ENCODE measurements around the gene SPTAN1.

Gene SPTAN1

GRCh38 chr9:128632486-128632885 lies 80.1 kb downstream of the SPTAN1 start:
- DNase-seq (ENCODE audit: low spot score): no peak

GRCh38 chr9:128633057-128633456 lies 80.7 kb downstream of the SPTAN1 start:
- no peak for DNase-seq (ENCODE audit: low spot score)

- DNase-seq (ENCODE audit: low spot score): no peak
Measured at GRCh38 chr9:128633601-128634000, 81.2 kb downstream of the SPTAN1 start.

DNA sequence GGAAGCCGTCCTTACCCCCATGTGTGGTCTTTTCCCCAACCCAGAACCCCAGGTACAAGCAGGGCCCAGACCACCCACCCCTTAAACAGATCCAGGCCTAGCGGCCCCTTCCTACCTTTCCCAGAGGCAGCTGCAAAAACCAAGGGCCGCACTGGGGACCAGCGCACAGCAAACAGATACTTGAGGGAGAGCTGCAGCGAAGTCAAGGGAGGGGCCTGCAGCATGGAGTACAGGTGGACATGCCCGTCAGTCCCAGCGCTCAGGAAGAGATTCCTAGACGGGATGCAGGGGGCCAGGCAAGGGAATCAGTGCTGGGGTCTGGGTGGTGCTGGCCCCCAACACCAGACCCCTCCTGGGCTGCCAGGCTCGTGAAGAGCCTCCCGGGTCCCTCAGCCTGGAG lies 81.7 kb downstream of the SPTAN1 start:
- DNase-seq (ENCODE audit: low spot score): no peak

DNA sequence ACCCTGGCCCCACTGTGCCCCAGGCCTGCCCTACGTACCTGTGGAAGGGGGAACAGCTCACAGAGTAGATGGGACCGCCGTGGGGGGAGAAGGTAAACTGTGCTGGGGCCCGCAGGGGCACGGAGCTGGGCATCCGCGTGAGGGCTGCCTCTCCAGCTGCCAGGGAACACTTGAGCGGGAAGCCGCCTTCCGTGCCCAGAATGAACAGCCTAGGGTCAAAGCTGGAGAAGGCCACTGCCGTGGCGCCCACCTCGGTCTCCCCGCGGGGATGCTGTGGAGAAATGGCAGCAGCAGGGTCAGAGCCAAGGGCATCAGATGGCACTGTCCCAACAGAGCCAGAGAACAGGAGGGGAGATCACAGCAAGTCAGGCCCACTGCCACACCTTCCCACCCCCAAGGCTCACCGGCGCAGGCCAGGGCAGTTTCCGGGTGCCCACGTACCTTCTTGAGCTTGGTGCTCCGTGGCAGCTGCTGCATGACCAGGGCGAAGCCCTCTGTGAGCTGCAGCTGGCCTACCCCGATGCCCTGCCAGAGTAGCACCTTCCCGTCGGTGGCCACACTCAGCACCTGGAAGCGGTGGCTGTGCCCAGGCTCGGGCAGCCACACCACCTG lies 82.4 kb downstream of the SPTAN1 start:
- peak; percentile 35 for DNase-seq (ENCODE audit: low spot score)

DNA sequence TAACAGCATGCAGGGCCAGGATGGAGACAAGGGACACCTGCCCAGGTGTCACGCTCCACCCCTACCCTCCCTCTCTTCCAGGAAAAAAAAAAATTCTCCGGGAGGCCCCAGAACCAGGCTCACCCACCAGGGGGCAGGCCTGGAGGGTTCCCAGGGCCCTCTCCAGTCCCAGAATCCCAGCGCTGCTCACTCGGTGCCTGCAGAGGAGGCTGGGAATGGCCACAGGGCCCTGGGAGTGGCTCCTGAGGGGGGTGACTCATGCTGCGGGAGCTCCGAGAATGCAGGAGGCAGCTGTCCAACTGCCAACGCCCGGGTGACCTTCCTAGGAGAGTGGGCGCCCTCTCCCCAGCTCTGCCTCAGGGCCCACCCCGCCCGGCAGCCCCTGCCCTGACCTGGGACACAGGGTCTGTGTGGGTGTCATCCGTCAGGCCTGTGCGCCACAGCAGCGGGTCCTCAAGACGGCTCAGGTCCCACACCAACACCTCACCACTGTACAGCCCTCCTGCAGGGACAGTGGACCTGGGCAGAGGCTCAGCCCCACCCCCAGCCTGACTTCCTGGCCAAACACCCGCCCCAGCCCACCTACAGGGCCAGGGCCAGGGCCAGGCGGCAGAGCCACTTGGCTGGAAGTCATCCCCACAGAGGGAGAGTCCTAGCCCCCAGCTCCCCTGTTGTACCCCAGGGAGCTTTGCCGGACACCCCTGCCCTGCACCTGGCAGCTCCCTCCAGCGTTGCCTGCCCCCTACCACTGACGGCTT lies 83.1 kb downstream of the SPTAN1 start:
- DNase-seq (ENCODE audit: low spot score): peak; percentile 85

DNA sequence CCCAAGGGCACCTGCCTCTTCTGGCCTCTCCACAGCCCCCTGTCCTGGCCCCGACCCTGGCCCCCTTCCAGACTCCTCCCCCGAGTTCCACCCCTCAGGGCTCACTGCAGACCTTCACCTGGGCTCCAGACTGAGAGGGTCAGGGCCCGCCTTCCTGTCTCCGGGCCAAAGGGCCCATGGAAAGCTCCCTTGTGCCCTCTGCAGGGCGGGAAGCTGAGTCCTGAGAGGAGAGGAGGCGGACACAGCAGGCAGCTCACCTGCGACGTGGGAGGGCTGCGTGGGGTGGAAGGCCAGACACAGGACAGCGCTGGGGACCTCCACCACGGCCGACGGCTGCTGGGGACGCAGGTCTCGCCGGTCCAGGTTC lies 83.6 kb downstream of the SPTAN1 start:
- DNase-seq (ENCODE audit: low spot score): peak; percentile 49

- DNase-seq (ENCODE audit: low spot score): no peak
Measured at GRCh38 chr9:128636556-128637530, 84.5 kb downstream of the SPTAN1 start.

GRCh38 chr9:128637656-128638055 lies 85.3 kb downstream of the SPTAN1 start:
- DNase-seq (ENCODE audit: low spot score): no peak

DNA sequence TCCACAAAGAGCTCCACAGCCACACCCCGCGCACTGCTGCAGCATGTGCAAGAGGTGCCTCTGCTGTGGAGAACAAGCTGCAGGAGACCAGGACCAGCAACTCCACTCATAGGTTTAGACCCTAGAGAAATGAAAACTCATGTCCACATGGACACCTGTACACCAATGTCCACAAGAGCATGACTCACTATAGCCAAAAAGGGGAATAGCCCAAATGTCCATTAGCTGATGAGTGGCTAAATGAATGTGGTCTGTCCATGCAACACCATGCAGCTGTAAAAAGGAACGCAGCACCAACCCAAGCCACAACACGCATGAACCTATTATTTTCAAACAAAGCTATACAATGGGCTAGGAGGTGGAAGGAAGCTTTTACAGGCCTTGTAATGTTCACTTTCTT lies 86.2 kb downstream of the SPTAN1 start:
- no peak for DNase-seq (ENCODE audit: low spot score)

DNA sequence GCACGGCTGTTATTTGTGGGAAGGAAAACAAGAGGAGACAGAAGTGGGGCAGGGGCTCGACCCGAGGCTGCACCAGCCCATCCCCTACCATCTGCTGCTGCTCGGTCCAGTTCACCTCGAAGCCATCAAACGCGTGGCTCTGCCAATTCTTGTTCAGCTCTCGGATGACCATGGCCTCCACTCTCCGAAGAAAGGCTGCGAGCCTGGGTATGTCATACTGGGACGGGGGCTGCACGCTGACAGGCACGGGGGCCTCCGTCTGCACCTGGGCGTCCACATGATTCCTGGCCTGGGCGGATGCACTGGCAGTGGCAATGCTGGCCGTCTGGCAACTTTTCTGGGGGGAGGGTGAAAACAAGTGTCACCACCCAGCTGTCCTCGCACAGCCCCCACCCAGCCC lies 88.2 kb downstream of the SPTAN1 start:
- DNase-seq (ENCODE audit: low spot score): peak; percentile 14

DNA sequence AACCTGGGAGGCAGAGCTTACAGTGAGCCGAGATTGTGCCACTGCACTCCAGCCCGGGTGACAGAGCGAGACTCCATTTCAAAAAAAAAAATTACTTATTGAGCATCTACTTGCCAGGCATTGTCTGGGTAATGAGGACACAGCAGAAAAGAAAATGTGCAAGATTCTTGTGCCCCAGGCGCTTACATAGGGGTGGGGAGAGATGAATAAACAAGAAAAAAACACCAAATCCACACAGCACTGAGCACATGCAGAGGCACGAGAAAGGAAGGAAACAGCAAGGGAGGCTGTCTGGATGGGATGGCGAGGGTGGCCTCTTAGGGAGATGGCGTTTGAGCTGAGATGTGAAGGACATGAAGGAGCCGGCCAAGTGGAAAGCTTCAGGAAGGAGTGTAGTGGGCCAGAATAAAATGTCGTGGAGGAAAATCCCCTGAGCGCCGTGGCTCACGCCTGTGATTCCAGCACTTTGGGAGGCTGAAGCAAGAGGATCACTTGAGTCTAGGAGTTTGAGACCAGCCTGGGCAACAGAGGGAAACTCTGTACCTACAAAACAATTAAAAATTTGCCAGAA lies 90.4 kb downstream of the SPTAN1 start:
- no peak for DNase-seq (ENCODE audit: low spot score)

GRCh38 chr9:128643519-128644300 lies 91.3 kb downstream of the SPTAN1 start:
- peak; percentile 36 for DNase-seq (ENCODE audit: low spot score)

DNA sequence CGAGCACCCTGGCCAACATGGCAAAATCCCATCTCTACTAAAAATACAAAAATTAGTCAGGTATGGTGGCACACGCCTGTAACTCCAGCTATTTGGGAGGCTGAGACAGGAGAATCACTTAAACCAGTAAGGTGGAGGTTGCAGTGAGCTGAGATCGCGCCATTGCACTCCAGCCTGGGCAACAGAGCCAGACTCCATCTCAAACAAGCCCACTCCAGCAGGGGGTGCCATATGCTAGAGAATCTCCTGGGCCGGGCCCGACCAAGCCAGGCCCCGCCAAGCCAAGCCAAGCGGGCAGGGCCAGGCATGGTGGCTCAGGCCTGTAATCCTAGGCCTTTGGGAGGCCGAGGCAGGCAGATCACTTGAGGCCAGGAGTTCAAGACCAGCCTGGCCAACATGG lies 95.8 kb downstream of the SPTAN1 start:
- DNase-seq (ENCODE audit: low spot score): peak; percentile 64

- DNase-seq (ENCODE audit: low spot score): no peak
Measured at GRCh38 chr9:128651798-128652197, 99.4 kb downstream of the SPTAN1 start.

GRCh38 chr9:128653908-128654307 lies 101.5 kb downstream of the SPTAN1 start:
- DNase-seq (ENCODE audit: low spot score): no peak

DNA sequence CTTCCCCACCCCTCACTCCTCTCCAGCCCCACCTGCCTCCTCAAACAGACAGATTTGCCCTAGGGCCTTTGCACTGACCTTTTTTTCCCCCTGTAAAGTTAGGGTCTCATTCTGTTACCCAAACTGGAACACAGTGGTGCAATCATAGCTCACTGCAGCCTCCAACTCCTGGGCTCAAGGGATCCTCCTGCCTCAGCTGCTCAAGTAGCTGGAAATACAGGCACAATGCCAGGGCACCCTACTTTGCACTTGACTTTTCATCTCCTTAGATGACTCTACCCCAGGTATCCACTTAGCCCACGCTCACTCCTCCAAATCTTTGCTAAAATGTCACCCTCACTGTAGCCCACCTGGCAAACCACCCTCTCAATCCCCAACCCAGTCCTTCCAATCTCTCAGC lies 102.1 kb downstream of the SPTAN1 start:
- no peak for DNase-seq (ENCODE audit: low spot score)

DNA sequence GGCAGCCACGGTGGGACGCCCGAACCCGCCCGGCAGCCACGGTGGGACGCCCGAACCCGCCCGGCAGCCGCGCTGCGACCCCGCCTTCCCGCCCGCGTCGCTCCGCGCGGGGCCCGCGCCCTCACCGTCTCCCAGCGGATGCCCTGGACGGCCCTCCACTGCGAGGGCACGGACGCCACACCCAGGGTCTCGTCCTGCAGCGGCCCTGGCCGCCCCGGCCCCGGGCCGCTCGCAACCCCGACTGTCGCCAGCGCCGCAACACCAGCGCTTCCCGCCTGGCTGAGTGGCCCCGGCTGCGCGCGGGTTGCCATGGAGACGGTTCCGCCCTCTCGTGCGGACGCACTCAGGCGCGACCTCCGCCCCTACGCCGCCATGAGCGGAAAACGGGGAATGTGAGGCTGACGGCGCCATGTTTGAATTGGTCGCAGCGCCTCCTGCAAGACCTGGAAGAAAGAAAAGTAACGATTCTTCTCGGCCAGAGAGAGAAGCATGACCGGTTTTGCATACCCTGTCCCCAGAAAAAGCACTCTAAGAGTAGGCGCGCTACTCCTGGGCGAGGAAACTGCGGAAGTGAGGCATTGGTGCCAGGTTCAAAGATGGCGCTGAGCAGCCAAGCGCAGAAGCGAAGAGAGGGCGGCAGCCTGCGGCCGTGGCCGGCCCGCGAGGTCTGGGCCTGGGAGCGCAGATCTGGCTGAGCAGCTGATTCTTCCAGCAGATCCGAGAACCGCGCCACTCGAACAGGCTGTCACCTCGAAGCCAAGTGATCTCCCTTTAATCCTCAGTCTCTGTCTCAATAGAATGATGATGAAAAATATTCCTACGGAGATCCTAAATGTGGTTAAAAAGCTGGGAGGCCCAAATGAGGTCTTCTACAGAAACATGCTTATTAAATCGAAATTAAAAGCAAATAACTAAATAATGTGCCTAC lies 104.3 kb downstream of the SPTAN1 start, which contains the start of gene DYNC2I2:
TSS of gene DYNC2I2 (minus strand) at position 432 of the 928 bp plus-strand sequence. CDS start at position 311, 121 bp downstream.
- peak; percentile 98 for DNase-seq (ENCODE audit: low spot score)

DNA sequence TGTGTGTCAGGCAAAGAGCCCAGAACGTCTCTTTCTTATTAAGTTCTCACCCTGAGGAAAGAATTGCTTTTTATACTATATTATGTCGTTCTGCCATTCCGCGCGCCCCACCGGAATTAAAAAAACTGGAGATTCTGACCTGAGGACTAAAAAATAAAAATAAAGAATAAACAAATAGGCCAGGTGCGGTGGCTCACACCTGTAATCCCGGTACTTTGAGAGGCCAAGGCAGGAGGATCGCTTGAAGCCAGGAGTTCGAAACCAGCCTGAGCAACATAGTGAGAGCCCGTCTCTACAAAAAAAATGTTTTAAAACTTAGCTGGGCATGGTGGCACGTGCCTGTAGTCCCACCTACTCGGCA lies 104.9 kb downstream of the SPTAN1 start:
- DNase-seq (ENCODE audit: low spot score): no peak

GRCh38 chr9:128657796-128658195 lies 105.4 kb downstream of the SPTAN1 start:
- DNase-seq (ENCODE audit: low spot score): no peak

Data from D341Med (cell line).